NCI-H2196 (cell line): Measurements from ENCODE around the gene AKR1C8.
"Not testable (repeated sequence)": the region's sequence is repeated elsewhere in the genome, so short reads cannot be mapped to it uniquely, and the experiment has no call there.

ENCODE experiments used
- DNase-seq: peaks from one replicate; lab custom pipeline; 2025; ENCODE audit not compliant: unreplicated experiment; lab: John Stamatoyannopoulos, UW

The AKR1C8 gene

GRCh38 chr10:5184987-5185775, at the start of gene AKR1C8:
AKR1C8 (minus strand) TSS chr10:5185150; CDS start chr10:5185104, 46 bp downstream.
- DNase-seq, result no peak

- DNase-seq, result no peak
These were observed 49.3 kb upstream of the AKR1C8 start for GRCh38 chr10:5234106-5234860.

GRCh38 chr10:5233324-5233723, 48.4 kb upstream of the AKR1C8 start:
- no peak for DNase-seq

GRCh38 chr10:5229019-5229418, 44.1 kb upstream of the AKR1C8 start:
- DNase-seq, result no peak

- not testable (repeated sequence) for DNase-seq
These were observed 38.0 kb upstream of the AKR1C8 start for GRCh38 chr10:5222942-5223341.

- no peak for DNase-seq
These were observed 34.3 kb upstream of the AKR1C8 start for GRCh38 chr10:5219262-5219661.

GRCh38 chr10:5216801-5217200, 31.9 kb upstream of the AKR1C8 start:
- DNase-seq, result no peak

GRCh38 chr10:5211696-5212536, 27.0 kb upstream of the AKR1C8 start:
- DNase-seq, result no peak

GRCh38 chr10:5210261-5210660, 25.3 kb upstream of the AKR1C8 start:
- not testable (repeated sequence) for DNase-seq

GRCh38 chr10:5209776-5210175, 24.8 kb upstream of the AKR1C8 start:
- not testable (repeated sequence) for DNase-seq

- no peak for DNase-seq
These were observed 21.8 kb upstream of the AKR1C8 start for GRCh38 chr10:5206799-5207198.

- no peak for DNase-seq
These were observed 14.4 kb upstream of the AKR1C8 start for GRCh38 chr10:5199398-5199797.

- no peak for DNase-seq
These were observed 13.4 kb upstream of the AKR1C8 start for GRCh38 chr10:5198386-5198785.

GRCh38 chr10:5196702-5197113, 11.8 kb upstream of the AKR1C8 start, which contains the start of gene AKR1C4:
AKR1C4 (plus strand) TSS chr10:5196837; CDS start chr10:5196868, 31 bp downstream.
- no peak for DNase-seq

GRCh38 chr10:5195727-5196374, 10.9 kb upstream of the AKR1C8 start:
- no peak for DNase-seq

- no peak for DNase-seq
These were observed 9.5 kb upstream of the AKR1C8 start for GRCh38 chr10:5194431-5194830.

GRCh38 chr10:5188358-5188757, 3.4 kb upstream of the AKR1C8 start:
- no peak for DNase-seq

- no peak for DNase-seq
These were observed 2.9 kb upstream of the AKR1C8 start for GRCh38 chr10:5187867-5188266.

GRCh38 chr10:5183923-5184322, 1.0 kb downstream of the AKR1C8 start:
- DNase-seq, result no peak

GRCh38 chr10:5180503-5180902, 4.4 kb downstream of the AKR1C8 start:
- not testable (repeated sequence) for DNase-seq

GRCh38 chr10:5175581-5175980, 9.4 kb downstream of the AKR1C8 start:
- DNase-seq, result not testable (repeated sequence)
